K562 (cell line): ENCODE measurements around the gene PAF1. TPM values are rescaled to one million over a fixed set of nuclear protein-coding genes. Genes with fewer than 3 reads are reported as not detected.

ENCODE experiments used
- BRD9 ChIP-seq: fragments of 450-650 bp; IDR thresholded peaks from 2 replicates; pipeline ENCODE4 v1.6.1; 2018; ENCODE audit warnings: low read depth; ENCODE audit not compliant: partially characterized antibody
- CBX3 ChIP-seq, 2 experiments: IDR thresholded peaks; 1 replicate in 1 of 2; 2 replicates in 1 of 2; pipeline ENCODE4 v1.6.1; 2012; ENCODE audit warnings: inconsistent platforms in 2 of 2, low read length in 2 of 2, borderline replicate concordance in 1 of 2, control low read depth in 1 of 2
- FOXP1 ChIP-seq: sonication (generic); formaldehyde crosslinking; IDR thresholded peaks from 2 replicates; pipeline ENCODE4 v1.8.0; 2022; ENCODE audit warnings: mild to moderate bottlenecking, missing genetic modification reagents
- IFI16 ChIP-seq: fragments of 250-450 bp; sonication (Bioruptor Pico); IDR thresholded peaks from 2 replicates; pipeline ENCODE4 v2.1.2; 2022; ENCODE audit warnings: mild to moderate bottlenecking, inconsistent platforms
- JUN ChIP-seq, 2 experiments: sonication (generic) in 1 of 2; formaldehyde crosslinking in 1 of 2; IDR thresholded peaks; 2 replicates each; pipeline versions ENCODE4 v1.6.1 to v1.8.0; 2012 to 2022; ENCODE audit warnings: borderline replicate concordance in 2 of 2, mild to moderate bottlenecking in 2 of 2, improper control_type of control experiment in 1 of 2, low read depth in 1 of 2, low read length in 1 of 2, missing genetic modification reagents in 1 of 2
- KDM2B ChIP-seq: fragments of 250-450 bp; sonication (Bioruptor Pico); IDR thresholded peaks from 2 replicates; pipeline ENCODE4 v1.8.0; 2021; ENCODE audit warnings: mild to moderate bottlenecking, moderate library complexity
- MCM7 ChIP-seq, 2 experiments: fragments of 450-650 bp; IDR thresholded peaks; 2 replicates each; pipeline ENCODE4 v1.6.1; 2016 to 2018
- RBM34 ChIP-seq: fragments of 200-400 bp; formaldehyde crosslinking; IDR thresholded peaks from 2 replicates; pipeline ENCODE4 v1.6.1; 2018; ENCODE audit warnings: low read length, borderline replicate concordance; ENCODE audit not compliant: insufficient read depth
- RHOXF2B ChIP-seq: fragments of 250-450 bp; sonication (Bioruptor Pico); conservative IDR thresholded peaks from 2 replicates; pipeline ENCODE4 v1.5.1; 2021
- RUNX1 ChIP-seq: sonication (generic); IDR thresholded peaks from 2 replicates; pipeline ENCODE4 v1.6.1; 2016; ENCODE audit warnings: antibody characterized with exemption, low read depth
- SIRT6 ChIP-seq: IDR thresholded peaks from one replicate; pipeline ENCODE4 v1.6.1; 2012; ENCODE audit warnings: low read depth, mild to moderate bottlenecking, control low read depth, inconsistent platforms, low read length, moderate library complexity
- SRSF7 ChIP-seq: fragments of 200-400 bp; formaldehyde crosslinking; optimal IDR thresholded peaks from 2 replicates; pipeline ENCODE3; 2017; ENCODE audit warnings: mild to moderate bottlenecking, low read depth, low read length
- TCF3 ChIP-seq: sonication (generic); formaldehyde crosslinking; IDR thresholded peaks from 2 replicates; pipeline ENCODE4 v1.4.0; 2020; ENCODE audit warnings: mild to moderate bottlenecking, missing genetic modification reagents
- ZNF184 ChIP-seq: sonication (generic); formaldehyde crosslinking; IDR thresholded peaks from 2 replicates; pipeline ENCODE4 v1.5.0; 2020; ENCODE audit warnings: missing genetic modification reagents
- polyA plus RNA-seq, 8 experiments: library from polyadenylated mRNA; depleted of rRNA in 4 of 8; stranded (reverse) in 5 of 8; unstranded in 3 of 8; fragments of >200 nt; fragmentation: Nextera tagmentation in 2 of 8; fragmentation: Illumina TruSeq in 1 of 8; extraction: Ambion mirVana in 2 of 8; extraction: Trizol in 1 of 8; gene quantifications; 2 replicates each; pipeline versions ENCODE4 v1.2.1 to v1.2.3, GENCODE V29; 2011 to 2014; ENCODE audit warnings: inconsistent platforms in 1 of 8, missing spikeins in 1 of 8
- total RNA-seq, 7 experiments: library from RNA; depleted of rRNA in 6 of 7; stranded (reverse); fragments of >200 nt in 6 of 7; fragmentation: Illumina TruSeq in 2 of 7; extraction: Trizol in 2 of 7; gene quantifications; 2 replicates each; pipeline versions ENCODE4 v1.2.1 to v1.2.3, GENCODE V29; 2011 to 2021; ENCODE audit warnings: low replicate concordance in 1 of 7
- TF ChIP-seq, protein P1 (sequence below): fragments of 450-650 bp; IDR thresholded peaks from 2 replicates; pipeline ENCODE4 v1.6.1; 2016; ENCODE audit warnings: borderline replicate concordance
- TF ChIP-seq, protein P2 (sequence below): sonication (generic); formaldehyde crosslinking; IDR thresholded peaks from 2 replicates; pipeline ENCODE4 v1.8.0; 2023; ENCODE audit warnings: mild to moderate bottlenecking, missing genetic modification reagents
- TF ChIP-seq, protein P3 (sequence below): sonication (generic); formaldehyde crosslinking; IDR thresholded peaks from 2 replicates; pipeline ENCODE4 v1.8.1; 2023; ENCODE audit warnings: mild to moderate bottlenecking, missing genetic modification reagents
- TF ChIP-seq, protein P4 (sequence below): sonication (generic); formaldehyde crosslinking; IDR thresholded peaks from 2 replicates; pipeline ENCODE4 v1.8.0; 2023; ENCODE audit warnings: mild to moderate bottlenecking, missing genetic modification reagents

Gene PAF1
- total and polyA plus RNA-seq, 9 of the 15 experiments (the other 6 are each of a cell fraction or from before 2014, with no cell fraction given): 1.5 to 45.0 (median 33.8) TPM

DNA sequence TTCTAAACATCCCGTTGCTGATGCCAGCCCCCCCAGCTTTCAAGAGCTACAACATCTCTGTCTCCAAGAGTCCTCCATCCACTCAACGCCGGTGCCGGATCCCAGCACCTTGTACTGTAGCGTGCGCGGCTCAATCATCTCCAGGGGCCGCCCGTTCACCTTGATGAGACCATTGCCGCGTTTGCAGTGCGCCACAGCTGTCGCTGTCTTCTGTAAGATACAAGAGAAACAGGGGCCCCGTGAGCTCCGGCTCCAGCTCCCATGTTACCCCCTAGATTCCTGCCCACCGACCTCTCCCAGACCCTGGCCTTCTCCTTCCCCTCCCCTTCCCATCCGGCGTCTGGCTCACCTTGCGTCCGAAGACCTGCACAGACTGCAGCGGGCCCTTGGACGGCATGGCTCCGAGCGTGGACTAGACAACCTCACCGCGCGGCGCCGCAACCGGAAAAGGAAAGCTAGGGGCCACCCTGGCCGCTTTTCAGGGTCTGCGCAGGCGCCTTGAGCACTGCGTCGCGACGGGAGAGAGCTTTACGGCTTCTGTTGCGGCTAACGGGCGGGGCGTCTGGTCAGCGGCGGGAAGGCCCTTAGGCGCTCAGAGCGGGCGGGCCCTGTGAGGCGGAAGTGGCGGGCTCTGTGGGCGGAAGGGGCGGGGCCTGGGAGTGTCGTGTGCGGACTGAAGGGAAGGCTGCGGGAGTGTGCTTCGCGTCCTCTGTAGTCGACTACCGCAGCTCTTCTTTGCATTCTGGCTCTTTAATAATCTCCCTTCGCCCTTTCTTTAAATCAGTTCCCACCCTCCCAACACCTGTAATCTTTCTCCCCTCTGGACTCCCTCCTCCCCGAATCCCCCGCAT, 44.8 kb upstream of the PAF1 start, which contains the start of gene RPS16 (continued):
- TF ChIP-seq ZNF184 (CRISPR knock-in tag) (no peak), RBM34 (peak; percentile 50; the same call in 1 of the 2 replicates), MCM7 (IDR thresholded peaks at IDR 0.05) (no peak), KDM2B (CRISPR knock-in tag) (no peak), SIRT6 (no peak), FOXP1 (CRISPR knock-in tag) (peak; percentile 88), SRSF7 (no peak), IFI16 (CRISPR knock-in tag) (no peak), JUN (IDR thresholded peaks at IDR 0.05; ENCODE audit: borderline replicate concordance, low read depth, low read length) (0 out of 2 replicates have a peak, but pooled peaks have one; percentile 32), JUN (CRISPR knock-in tag; IDR thresholded peaks at IDR 0.05; ENCODE audit: borderline replicate concordance) (no peak), RHOXF2B (no peak), BRD9 (no peak), RUNX1 (no peak), TCF3 (CRISPR knock-in tag) (no peak), CBX3 (IDR thresholded peaks at IDR 0.05; ENCODE audit: borderline replicate concordance in 1 of 2, low read length in 2 of 2) (no peak; a peak in 1 of 3 replicates)
- TF ChIP-seq, protein P1, sequence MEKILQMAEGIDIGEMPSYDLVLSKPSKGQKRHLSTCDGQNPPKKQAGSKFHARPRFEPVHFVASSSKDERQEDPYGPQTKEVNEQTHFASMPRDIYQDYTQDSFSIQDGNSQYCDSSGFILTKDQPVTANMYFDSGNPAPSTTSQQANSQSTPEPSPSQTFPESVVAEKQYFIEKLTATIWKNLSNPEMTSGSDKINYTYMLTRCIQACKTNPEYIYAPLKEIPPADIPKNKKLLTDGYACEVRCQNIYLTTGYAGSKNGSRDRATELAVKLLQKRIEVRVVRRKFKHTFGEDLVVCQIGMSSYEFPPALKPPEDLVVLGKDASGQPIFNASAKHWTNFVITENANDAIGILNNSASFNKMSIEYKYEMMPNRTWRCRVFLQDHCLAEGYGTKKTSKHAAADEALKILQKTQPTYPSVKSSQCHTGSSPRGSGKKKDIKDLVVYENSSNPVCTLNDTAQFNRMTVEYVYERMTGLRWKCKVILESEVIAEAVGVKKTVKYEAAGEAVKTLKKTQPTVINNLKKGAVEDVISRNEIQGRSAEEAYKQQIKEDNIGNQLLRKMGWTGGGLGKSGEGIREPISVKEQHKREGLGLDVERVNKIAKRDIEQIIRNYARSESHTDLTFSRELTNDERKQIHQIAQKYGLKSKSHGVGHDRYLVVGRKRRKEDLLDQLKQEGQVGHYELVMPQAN: peak; percentile 98
- TF ChIP-seq, protein P2, sequence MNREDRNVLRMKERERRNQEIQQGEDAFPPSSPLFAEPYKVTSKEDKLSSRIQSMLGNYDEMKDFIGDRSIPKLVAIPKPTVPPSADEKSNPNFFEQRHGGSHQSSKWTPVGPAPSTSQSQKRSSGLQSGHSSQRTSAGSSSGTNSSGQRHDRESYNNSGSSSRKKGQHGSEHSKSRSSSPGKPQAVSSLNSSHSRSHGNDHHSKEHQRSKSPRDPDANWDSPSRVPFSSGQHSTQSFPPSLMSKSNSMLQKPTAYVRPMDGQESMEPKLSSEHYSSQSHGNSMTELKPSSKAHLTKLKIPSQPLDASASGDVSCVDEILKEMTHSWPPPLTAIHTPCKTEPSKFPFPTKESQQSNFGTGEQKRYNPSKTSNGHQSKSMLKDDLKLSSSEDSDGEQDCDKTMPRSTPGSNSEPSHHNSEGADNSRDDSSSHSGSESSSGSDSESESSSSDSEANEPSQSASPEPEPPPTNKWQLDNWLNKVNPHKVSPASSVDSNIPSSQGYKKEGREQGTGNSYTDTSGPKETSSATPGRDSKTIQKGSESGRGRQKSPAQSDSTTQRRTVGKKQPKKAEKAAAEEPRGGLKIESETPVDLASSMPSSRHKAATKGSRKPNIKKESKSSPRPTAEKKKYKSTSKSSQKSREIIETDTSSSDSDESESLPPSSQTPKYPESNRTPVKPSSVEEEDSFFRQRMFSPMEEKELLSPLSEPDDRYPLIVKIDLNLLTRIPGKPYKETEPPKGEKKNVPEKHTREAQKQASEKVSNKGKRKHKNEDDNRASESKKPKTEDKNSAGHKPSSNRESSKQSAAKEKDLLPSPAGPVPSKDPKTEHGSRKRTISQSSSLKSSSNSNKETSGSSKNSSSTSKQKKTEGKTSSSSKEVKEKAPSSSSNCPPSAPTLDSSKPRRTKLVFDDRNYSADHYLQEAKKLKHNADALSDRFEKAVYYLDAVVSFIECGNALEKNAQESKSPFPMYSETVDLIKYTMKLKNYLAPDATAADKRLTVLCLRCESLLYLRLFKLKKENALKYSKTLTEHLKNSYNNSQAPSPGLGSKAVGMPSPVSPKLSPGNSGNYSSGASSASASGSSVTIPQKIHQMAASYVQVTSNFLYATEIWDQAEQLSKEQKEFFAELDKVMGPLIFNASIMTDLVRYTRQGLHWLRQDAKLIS (CRISPR knock-in tag): peak; percentile 95
- TF ChIP-seq, protein P3, sequence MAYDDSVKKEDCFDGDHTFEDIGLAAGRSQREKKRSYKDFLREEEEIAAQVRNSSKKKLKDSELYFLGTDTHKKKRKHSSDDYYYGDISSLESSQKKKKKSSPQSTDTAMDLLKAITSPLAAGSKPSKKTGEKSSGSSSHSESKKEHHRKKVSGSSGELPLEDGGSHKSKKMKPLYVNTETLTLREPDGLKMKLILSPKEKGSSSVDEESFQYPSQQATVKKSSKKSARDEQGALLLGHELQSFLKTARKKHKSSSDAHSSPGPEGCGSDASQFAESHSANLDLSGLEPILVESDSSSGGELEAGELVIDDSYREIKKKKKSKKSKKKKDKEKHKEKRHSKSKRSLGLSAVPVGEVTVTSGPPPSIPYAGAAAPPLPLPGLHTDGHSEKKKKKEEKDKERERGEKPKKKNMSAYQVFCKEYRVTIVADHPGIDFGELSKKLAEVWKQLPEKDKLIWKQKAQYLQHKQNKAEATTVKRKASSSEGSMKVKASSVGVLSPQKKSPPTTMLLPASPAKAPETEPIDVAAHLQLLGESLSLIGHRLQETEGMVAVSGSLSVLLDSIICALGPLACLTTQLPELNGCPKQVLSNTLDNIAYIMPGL: no peak
- TF ChIP-seq, protein P4, sequence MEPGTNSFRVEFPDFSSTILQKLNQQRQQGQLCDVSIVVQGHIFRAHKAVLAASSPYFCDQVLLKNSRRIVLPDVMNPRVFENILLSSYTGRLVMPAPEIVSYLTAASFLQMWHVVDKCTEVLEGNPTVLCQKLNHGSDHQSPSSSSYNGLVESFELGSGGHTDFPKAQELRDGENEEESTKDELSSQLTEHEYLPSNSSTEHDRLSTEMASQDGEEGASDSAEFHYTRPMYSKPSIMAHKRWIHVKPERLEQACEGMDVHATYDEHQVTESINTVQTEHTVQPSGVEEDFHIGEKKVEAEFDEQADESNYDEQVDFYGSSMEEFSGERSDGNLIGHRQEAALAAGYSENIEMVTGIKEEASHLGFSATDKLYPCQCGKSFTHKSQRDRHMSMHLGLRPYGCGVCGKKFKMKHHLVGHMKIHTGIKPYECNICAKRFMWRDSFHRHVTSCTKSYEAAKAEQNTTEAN (CRISPR knock-in tag): no peak
